ENCODE measurements around the gene OR2S2.

Gene OR2S2

GRCh38 chr9:35948451-35948850 lies 9.5 kb downstream of the OR2S2 start:
- Histone ChIP-seq H3K79me1 (replicated peaks; ENCODE audit: low read length, poor library complexity, severe bottlenecking) (no peaks in the 10 kb centered on the region), H4K8ac (ENCODE audit: low read length) (no peak overlapping the region), H3K4ac (ENCODE audit: low read depth in 1 of 2, low read length in 2 of 2) (no peak overlapping the region), H3K9me3 (ENCODE audit: control insufficient read depth, low read length) (no peaks in the 10 kb centered on the region), H2BK15ac (ENCODE audit: low read depth, poor library complexity, severe bottlenecking) (no peak overlapping the region), H2AK5ac (ENCODE audit: low read length, severe bottlenecking) (no peak overlapping the region), H3K23ac (ENCODE audit: low read length in 2 of 2) (no peak overlapping the region), H2AFZ (ENCODE audit: low read depth, low read length) (no peak overlapping the region), H2BK5ac (ENCODE audit: low read depth, low read length, poor library complexity, severe bottlenecking) (no peak overlapping the region), H2BK120ac (ENCODE audit: low read depth, low read length) (no peak overlapping the region), H3K27ac (ENCODE audit: low read length, poor library complexity, severe bottlenecking) (no peak overlapping the region), H3K27me3 (ENCODE audit: control insufficient read depth in 1 of 2, insufficient read depth in 1 of 2, low read length in 2 of 2) (no peaks in the 10 kb centered on the region), H3K18ac (ENCODE audit: low read depth in 1 of 2, low read length in 2 of 2) (no peak overlapping the region), H3K14ac (ENCODE audit: low read length in 2 of 2) (no peak overlapping the region), H3K4me1 (ENCODE audit: control insufficient read depth, insufficient read depth, low read depth, low read length) (peaks cover 9% of the 10 kb centered on the region), H3K9ac (ENCODE audit: low read length) (no peak overlapping the region), H3K4me3 (ENCODE audit: insufficient read depth in 1 of 2, low read depth in 1 of 2, low read length in 2 of 2) (no peak overlapping the region), H3K36me3 (ENCODE audit: control insufficient read depth in 1 of 2, insufficient read depth in 2 of 2, low read depth in 1 of 2, low read length in 2 of 2) (no peaks in the 10 kb centered on the region), H2BK12ac (ENCODE audit: low read length in 2 of 2) (no peak overlapping the region), H4K91ac (ENCODE audit: low read length) (no peak overlapping the region), H3K4me2 (ENCODE audit: low read length, poor library complexity, severe bottlenecking) (no peak overlapping the region)
- no CpG with 5 or more reads among the region's 2 CpGs for WGBS
- no peak for DNase-seq

- Histone ChIP-seq H3K4me2 (ENCODE audit: low read length, poor library complexity, severe bottlenecking) (peak overlapping the region; percentile 44), H3K27ac (ENCODE audit: low read length, poor library complexity, severe bottlenecking) (no peak overlapping the region), H3K36me3 (ENCODE audit: control insufficient read depth in 1 of 2, insufficient read depth in 2 of 2, low read depth in 1 of 2, low read length in 2 of 2) (no peaks in the 10 kb centered on the region), H4K8ac (ENCODE audit: low read length) (peak overlapping the region; percentile 97), H3K27me3 (ENCODE audit: control insufficient read depth in 1 of 2, insufficient read depth in 1 of 2, low read length in 2 of 2) (no peaks in the 10 kb centered on the region), H3K9me3 (ENCODE audit: control insufficient read depth, low read length) (no peaks in the 10 kb centered on the region), H2AK5ac (ENCODE audit: low read length, severe bottlenecking) (peak overlapping the region; percentile 91), H2BK5ac (ENCODE audit: low read depth, low read length, poor library complexity, severe bottlenecking) (no peak overlapping the region), H2BK15ac (ENCODE audit: low read depth, poor library complexity, severe bottlenecking) (peak overlapping the region; percentile 39), H2BK120ac (ENCODE audit: low read depth, low read length) (peak overlapping the region; percentile 6), H3K4me3 (ENCODE audit: insufficient read depth in 1 of 2, low read depth in 1 of 2, low read length in 2 of 2) (peak overlapping the region in 1 of 2 experiments; percentile 29), H3K23ac (ENCODE audit: low read length in 2 of 2) (no peak overlapping the region), H3K18ac (ENCODE audit: low read depth in 1 of 2, low read length in 2 of 2) (peak overlapping the region; percentile 0 to 85), H2AFZ (ENCODE audit: low read depth, low read length) (peak overlapping the region; percentile 54), H3K4ac (ENCODE audit: low read depth in 1 of 2, low read length in 2 of 2) (peak overlapping the region; percentile 55 to 85), H3K9ac (ENCODE audit: low read length) (peak overlapping the region; percentile 55), H4K91ac (ENCODE audit: low read length) (no peak overlapping the region), H3K4me1 (ENCODE audit: control insufficient read depth, insufficient read depth, low read depth, low read length) (peaks cover 6% of the 10 kb centered on the region), H3K79me1 (replicated peaks; ENCODE audit: low read length, poor library complexity, severe bottlenecking) (no peaks in the 10 kb centered on the region), H3K14ac (ENCODE audit: low read length in 2 of 2) (no peak overlapping the region), H2BK12ac (ENCODE audit: low read length in 2 of 2) (no peak overlapping the region)
- DNase-seq, result peak; percentile 89
- 18% methylated on average over 8 of the region's 10 CpGs for WGBS
Measured at GRCh38 chr9:35945341-35946018, 12.5 kb downstream of the OR2S2 start.

- H2BK5ac ChIP-seq (ENCODE audit: low read depth, low read length, poor library complexity, severe bottlenecking), result no peak overlapping the region
- H4K8ac ChIP-seq (ENCODE audit: low read length), result peak overlapping the region; percentile 97
- H3K14ac ChIP-seq (ENCODE audit: low read length in 2 of 2), result no peak overlapping the region
- no peak overlapping the region for H3K4ac ChIP-seq (ENCODE audit: low read depth in 1 of 2, low read length in 2 of 2)
- H3K79me1 ChIP-seq (replicated peaks; ENCODE audit: low read length, poor library complexity, severe bottlenecking), result no peaks in the 10 kb centered on the region
- H3K9ac ChIP-seq (ENCODE audit: low read length), result no peak overlapping the region
- H3K18ac ChIP-seq (ENCODE audit: low read depth in 1 of 2, low read length in 2 of 2), result no peak overlapping the region
- H3K4me1 ChIP-seq (ENCODE audit: control insufficient read depth, insufficient read depth, low read depth, low read length), result peaks cover 6% of the 10 kb centered on the region
- H2BK15ac ChIP-seq (ENCODE audit: low read depth, poor library complexity, severe bottlenecking), result no peak overlapping the region
- no peaks in the 10 kb centered on the region for H3K27me3 ChIP-seq (ENCODE audit: control insufficient read depth in 1 of 2, insufficient read depth in 1 of 2, low read length in 2 of 2)
- WGBS, result 75% methylated on average over 3 of the region's 3 CpGs
- no peak overlapping the region for H3K23ac ChIP-seq (ENCODE audit: low read length in 2 of 2)
- peak overlapping the region; percentile 91 for H2AK5ac ChIP-seq (ENCODE audit: low read length, severe bottlenecking)
- H2BK120ac ChIP-seq (ENCODE audit: low read depth, low read length), result peak overlapping the region; percentile 6
- no peak overlapping the region for H2AFZ ChIP-seq (ENCODE audit: low read depth, low read length)
- H3K9me3 ChIP-seq (ENCODE audit: control insufficient read depth, low read length), result no peaks in the 10 kb centered on the region
- H2BK12ac ChIP-seq (ENCODE audit: low read length in 2 of 2), result no peak overlapping the region
- H3K4me2 ChIP-seq (ENCODE audit: low read length, poor library complexity, severe bottlenecking), result no peak overlapping the region
- no peak for DNase-seq
- no peak overlapping the region for H3K4me3 ChIP-seq (ENCODE audit: insufficient read depth in 1 of 2, low read depth in 1 of 2, low read length in 2 of 2)
- H4K91ac ChIP-seq (ENCODE audit: low read length), result no peak overlapping the region
- H3K27ac ChIP-seq (ENCODE audit: low read length, poor library complexity, severe bottlenecking), result no peak overlapping the region
- H3K36me3 ChIP-seq (ENCODE audit: control insufficient read depth in 1 of 2, insufficient read depth in 2 of 2, low read depth in 1 of 2, low read length in 2 of 2), result no peaks in the 10 kb centered on the region
Measured at GRCh38 chr9:35944841-35945240, 13.1 kb downstream of the OR2S2 start.

GRCh38 chr9:35944173-35944572 lies 13.8 kb downstream of the OR2S2 start:
- DNase-seq, result no peak
- peaks cover 6% of the 10 kb centered on the region for H3K4me1 ChIP-seq (ENCODE audit: control insufficient read depth, insufficient read depth, low read depth, low read length)
- H3K18ac ChIP-seq (ENCODE audit: low read depth in 1 of 2, low read length in 2 of 2), result no peak overlapping the region
- no peak overlapping the region for H2BK12ac ChIP-seq (ENCODE audit: low read length in 2 of 2)
- H3K23ac ChIP-seq (ENCODE audit: low read length in 2 of 2), result no peak overlapping the region
- no peak overlapping the region for H3K27ac ChIP-seq (ENCODE audit: low read length, poor library complexity, severe bottlenecking)
- no peak overlapping the region for H3K9ac ChIP-seq (ENCODE audit: low read length)
- H3K4me2 ChIP-seq (ENCODE audit: low read length, poor library complexity, severe bottlenecking), result no peak overlapping the region
- no peak overlapping the region for H2AFZ ChIP-seq (ENCODE audit: low read depth, low read length)
- H3K79me1 ChIP-seq (replicated peaks; ENCODE audit: low read length, poor library complexity, severe bottlenecking), result no peaks in the 10 kb centered on the region
- no peak overlapping the region for H3K4ac ChIP-seq (ENCODE audit: low read depth in 1 of 2, low read length in 2 of 2)
- H4K8ac ChIP-seq (ENCODE audit: low read length), result no peak overlapping the region
- H4K91ac ChIP-seq (ENCODE audit: low read length), result no peak overlapping the region
- no peak overlapping the region for H3K4me3 ChIP-seq (ENCODE audit: insufficient read depth in 1 of 2, low read depth in 1 of 2, low read length in 2 of 2)
- no peak overlapping the region for H2BK120ac ChIP-seq (ENCODE audit: low read depth, low read length)
- no peaks in the 10 kb centered on the region for H3K36me3 ChIP-seq (ENCODE audit: control insufficient read depth in 1 of 2, insufficient read depth in 2 of 2, low read depth in 1 of 2, low read length in 2 of 2)
- no peak overlapping the region for H2BK5ac ChIP-seq (ENCODE audit: low read depth, low read length, poor library complexity, severe bottlenecking)
- H2AK5ac ChIP-seq (ENCODE audit: low read length, severe bottlenecking), result no peak overlapping the region
- H3K14ac ChIP-seq (ENCODE audit: low read length in 2 of 2), result no peak overlapping the region
- H3K27me3 ChIP-seq (ENCODE audit: control insufficient read depth in 1 of 2, insufficient read depth in 1 of 2, low read length in 2 of 2), result no peaks in the 10 kb centered on the region
- WGBS, result 100% methylated on average over 3 of the region's 3 CpGs
- H2BK15ac ChIP-seq (ENCODE audit: low read depth, poor library complexity, severe bottlenecking), result peak overlapping the region; percentile 57
- no peaks in the 10 kb centered on the region for H3K9me3 ChIP-seq (ENCODE audit: control insufficient read depth, low read length)
